H1 (cell line): Measurements from ENCODE around the gene GRM1. TPM values are rescaled to one million over a fixed set of nuclear protein-coding genes. Genes with fewer than 3 reads are reported as not detected.

Experiments
- CTCF ChIA-PET: fragments of 300-600 bp; sonication (Branson Sonifier 250); formaldehyde crosslinking; loops from one replicate; lab custom pipeline; 2021; ENCODE audit not compliant: partially characterized antibody; lab: Charles Lee
- POLR2A ChIA-PET: fragments of 300-600 bp; sonication (Branson Sonifier 250); formaldehyde crosslinking; loops from one replicate; lab custom pipeline; 2021; ENCODE audit warnings: inconsistent platforms; ENCODE audit not compliant: partially characterized antibody; lab: Charles Lee
- DNase-seq, 2 experiments: peaks; one replicate each; pipeline versions ENCODE4 v3.0.0 to v3.0.0-alpha.2; 2010 to 2022; ENCODE audit warnings: low spot score in 2 of 2, low read depth in 1 of 2, mixed read lengths in 1 of 2
- FAIRE-seq: peaks from 2 replicates; lab custom pipeline; 2011; peaks lifted over from hg19 to GRCh38; lab: Jason Lieb, UNC
- H2AFZ ChIP-seq: 2 replicates; pipeline ENCODE4 v1.8.1; 2012; ENCODE audit warnings: low read length, inconsistent platforms
- H2AK5ac ChIP-seq: 2 replicates; pipeline ENCODE4 v1.6.1; 2013; ENCODE audit warnings: low read depth, low read length
- H2BK120ac ChIP-seq: replicated peaks from 2 replicates; pipeline ENCODE3; 2013; ENCODE audit warnings: low read depth, low read length, inconsistent platforms
- H2BK12ac ChIP-seq: 2 replicates; pipeline ENCODE4 v1.6.1; 2013; ENCODE audit warnings: low read depth, low read length
- H2BK15ac ChIP-seq: 2 replicates; pipeline ENCODE4 v1.6.1; 2013; ENCODE audit warnings: low read length
- H2BK20ac ChIP-seq: 2 replicates; pipeline ENCODE4 v1.6.1; 2013; ENCODE audit warnings: low read length
- H2BK5ac ChIP-seq: 2 replicates; pipeline ENCODE4 v1.6.1; 2013; ENCODE audit warnings: low read depth, low read length
- H3K14ac ChIP-seq: 2 replicates; pipeline ENCODE4 v1.6.1; 2013; ENCODE audit warnings: inconsistent platforms; ENCODE audit not compliant: insufficient read length
- H3K18ac ChIP-seq: 2 replicates; pipeline ENCODE4 v1.6.1; 2013; ENCODE audit warnings: low read length; ENCODE audit errors: extremely low read depth
- H3K23ac ChIP-seq: 2 replicates; pipeline ENCODE4 v1.6.1; 2013; ENCODE audit warnings: inconsistent platforms; ENCODE audit not compliant: insufficient read length
- H3K23me2 ChIP-seq: 2 replicates; pipeline ENCODE4 v1.6.1; 2013; ENCODE audit warnings: low read depth, low read length
- H3K27ac ChIP-seq: 2 replicates; pipeline ENCODE4 v1.6.1; 2011; ENCODE audit warnings: low read depth, low read length, inconsistent platforms
- H3K27me3 ChIP-seq, 4 experiments: replicated peaks in 1 of 4; 1 replicate in 1 of 4; 2 replicates in 3 of 4; pipeline versions ENCODE4 v1.6.1 to v1.8.1; 2011 to 2013; ENCODE audit warnings: low read length in 3 of 4, mild to moderate bottlenecking in 3 of 4, inconsistent platforms in 2 of 4, mixed read lengths in 2 of 4, moderate library complexity in 1 of 4; ENCODE audit not compliant: control insufficient read depth in 3 of 4, insufficient read depth in 3 of 4; ENCODE audit errors: extremely low read depth in 1 of 4
- H3K36me3 ChIP-seq, 4 experiments: 2 replicates each; pipeline versions ENCODE4 v1.6.1 to v1.8.1; 2011 to 2013; ENCODE audit warnings: mild to moderate bottlenecking in 4 of 4, low read length in 3 of 4, moderate library complexity in 2 of 4, control low read depth in 1 of 4, inconsistent platforms in 1 of 4; ENCODE audit not compliant: insufficient read depth in 4 of 4, control insufficient read depth in 2 of 4
- H3K4ac ChIP-seq: replicated peaks from 2 replicates; pipeline ENCODE3; 2013; ENCODE audit warnings: low read length, low read depth, mixed read lengths, inconsistent platforms; ENCODE audit not compliant: insufficient read length
- H3K4me1 ChIP-seq, 4 experiments: replicated peaks in 1 of 4; 1 replicate in 1 of 4; 2 replicates in 3 of 4; pipeline versions ENCODE4 v1.6.1 to v1.8.1; 2011 to 2013; ENCODE audit warnings: low read length in 3 of 4, inconsistent platforms in 2 of 4, mixed read lengths in 1 of 4; ENCODE audit not compliant: insufficient read depth in 4 of 4, control insufficient read depth in 3 of 4
- H3K4me2 ChIP-seq, 2 experiments: 2 replicates each; pipeline versions ENCODE4 v1.6.1 to v1.8.1; 2011 to 2013; ENCODE audit warnings: low read depth in 2 of 2, low read length in 2 of 2, control low read depth in 1 of 2, inconsistent platforms in 1 of 2, mild to moderate bottlenecking in 1 of 2; ENCODE audit not compliant: insufficient read depth in 1 of 2
- H3K4me3 ChIP-seq, 4 experiments: fragments of 200-600, 300-600 bp in 1 of 4; sonication (generic), shearing (Covaris generic), sonication (Bioruptor Twin) in 1 of 4; 2 replicates each; pipeline versions ENCODE4 v1.5.1 to v1.8.1; 2011 to 2016; ENCODE audit warnings: low read length in 4 of 4, low read depth in 3 of 4, control low read depth in 2 of 4, inconsistent platforms in 2 of 4, mild to moderate bottlenecking in 2 of 4, mixed read lengths in 1 of 4, moderate library complexity in 1 of 4; ENCODE audit not compliant: insufficient read depth in 2 of 4; ENCODE audit errors: extremely low read depth in 1 of 4
- H3K56ac ChIP-seq: replicated peaks from 2 replicates; pipeline ENCODE3; 2013; ENCODE audit warnings: low read depth, mild to moderate bottlenecking, mixed read lengths, low read length, inconsistent platforms; ENCODE audit not compliant: insufficient read length
- H3K79me1 ChIP-seq: 2 replicates; pipeline ENCODE4 v1.6.1; 2013; ENCODE audit warnings: low read depth, low read length, control low read depth
- H3K79me2 ChIP-seq, 2 experiments: 2 replicates each; pipeline versions ENCODE4 v1.6.1 to v1.8.1; 2012 to 2013; ENCODE audit warnings: low read length in 2 of 2, mild to moderate bottlenecking in 2 of 2, inconsistent platforms in 1 of 2; ENCODE audit not compliant: insufficient read depth in 2 of 2, control insufficient read depth in 1 of 2
- H3K9ac ChIP-seq, 4 experiments: replicated peaks in 1 of 4; 1 replicate in 1 of 4; 2 replicates in 3 of 4; pipeline versions ENCODE4 v1.6.1 to v1.8.1; 2011 to 2013; ENCODE audit warnings: low read depth in 3 of 4, low read length in 3 of 4, control low read depth in 2 of 4, mild to moderate bottlenecking in 2 of 4, moderate library complexity in 2 of 4, inconsistent platforms in 1 of 4; ENCODE audit errors: extremely low read depth in 1 of 4
- H3K9me3 ChIP-seq, 2 experiments: 2 replicates each; pipeline versions ENCODE4 v1.6.1 to v1.8.1; 2012 to 2013; ENCODE audit warnings: mild to moderate bottlenecking in 2 of 2, moderate library complexity in 2 of 2, control low read depth in 1 of 2, inconsistent platforms in 1 of 2, low read depth in 1 of 2, low read length in 1 of 2, mixed read lengths in 1 of 2; ENCODE audit not compliant: insufficient read depth in 2 of 2
- H4K20me1 ChIP-seq, 2 experiments: replicated peaks in 1 of 2; 2 replicates each; pipeline versions ENCODE3 to v1.8.1; 2011 to 2013; ENCODE audit warnings: inconsistent platforms in 2 of 2, low read length in 2 of 2, mild to moderate bottlenecking in 1 of 2; ENCODE audit not compliant: insufficient read depth in 2 of 2, control insufficient read depth in 1 of 2
- H4K5ac ChIP-seq: 2 replicates; pipeline ENCODE4 v1.6.1; 2013; ENCODE audit warnings: low read length, low read depth, mixed read lengths, inconsistent platforms; ENCODE audit not compliant: insufficient read length
- H4K8ac ChIP-seq: 2 replicates; pipeline ENCODE4 v1.8.0; 2013; ENCODE audit warnings: mild to moderate bottlenecking, moderate library complexity, low read length, inconsistent platforms; ENCODE audit not compliant: insufficient read depth; ENCODE audit errors: extremely low read depth
- H4K91ac ChIP-seq: replicated peaks from 2 replicates; pipeline ENCODE3; 2013; ENCODE audit warnings: low read length, mixed read lengths, inconsistent platforms; ENCODE audit not compliant: insufficient read length
- CBX5 ChIP-seq: fragments of 300-800, 300-1000 bp; sonication (generic); IDR thresholded peaks from 2 replicates; pipeline ENCODE4 v1.7.1; 2016; ENCODE audit warnings: antibody characterized with exemption, low read length, low read depth
- WGBS, 2 experiments: shearing (Covaris generic) in 1 of 2; methylation state at CpG; one replicate each; pipeline versions ENCODE4 v1.1.6 to v1.1.7; 2013 to 2015; ENCODE audit warnings: low lambda C conversion rate in 2 of 2, mixed read lengths in 2 of 2, inconsistent platforms in 1 of 2, low coverage in 1 of 2, missing lambda C conversion rate in 1 of 2; ENCODE audit not compliant: insufficient replicate concordance in 2 of 2, insufficient coverage in 1 of 2, insufficient read length in 1 of 2; ENCODE audit errors: extremely low coverage in 1 of 2, missing lambda C conversion rate in 1 of 2; 5-methylcytosine and 5-hydroxymethylcytosine counted together
- polyA plus RNA-seq, 7 experiments: library from polyadenylated mRNA; depleted of rRNA in 3 of 7; stranded (reverse) in 5 of 7; unstranded in 2 of 7; fragments of >200 nt in 5 of 7; fragments of 200-250 nt in 2 of 7; gene quantifications; 1 replicate in 5 of 7; 2 replicates in 1 of 7; 4 replicates in 1 of 7; pipeline versions ENCODE4 v1.2.1 to v1.2.3, GENCODE V29; 2011 to 2013; ENCODE audit warnings: missing spikeins in 2 of 7, mixed read lengths in 2 of 7
- total RNA-seq: library from RNA; stranded (reverse); fragmentation: NEBNext Ultra II Directional; extraction: Animal tissue kit (Norgen Biotek cat#: 25700); gene quantifications from 2 replicates; pipeline ENCODE4 v1.2.1, GENCODE V29; 2021

The GRM1 gene
- total and polyA plus RNA-seq, 2 of the 8 experiments (the other 6 are each of a cell fraction or from before 2014, with no cell fraction given), result 0.15 to 1.3 TPM

GRCh38 chr6:146311079-146311478 lies 282.2 kb downstream of the GRM1 start:
- H3K79me1 ChIP-seq, result no peaks in the 10 kb centered on the region
- no peaks in the 10 kb centered on the region for H3K4me1 ChIP-seq
- H4K5ac ChIP-seq, result no peak overlapping the region
- no peak overlapping the region for H3K56ac ChIP-seq
- no peak overlapping the region for H2BK20ac ChIP-seq
- H3K9ac ChIP-seq, result no peak overlapping the region
- DNase-seq (no peak), FAIRE-seq (no peak)
- H3K23ac ChIP-seq, result no peak overlapping the region
- no peak overlapping the region for H3K18ac ChIP-seq
- no peak overlapping the region for H2BK120ac ChIP-seq
- no peak overlapping the region for H2AK5ac ChIP-seq
- POLR2A ChIA-PET, result no interaction called here
- H4K91ac ChIP-seq, result no peak overlapping the region
- no peak overlapping the region for H2BK5ac ChIP-seq
- H3K9me3 ChIP-seq, result no peaks in the 10 kb centered on the region
- H3K14ac ChIP-seq, result no peak overlapping the region
- no peak overlapping the region for H3K4me2 ChIP-seq
- H3K4ac ChIP-seq, result no peak overlapping the region
- no peak overlapping the region for H4K8ac ChIP-seq
- no peak overlapping the region for H3K27ac ChIP-seq
- H3K4me3 ChIP-seq, result no peak overlapping the region
- no peaks in the 10 kb centered on the region for H3K79me2 ChIP-seq
- no peak overlapping the region for H2BK15ac ChIP-seq
- no peaks in the 10 kb centered on the region for H3K23me2 ChIP-seq
- CTCF ChIA-PET, result no interaction called here
- H4K20me1 ChIP-seq, result no peaks in the 10 kb centered on the region
- H3K27me3 ChIP-seq, result no peaks in the 10 kb centered on the region
- no peaks in the 10 kb centered on the region for H3K36me3 ChIP-seq
- WGBS, 2 experiments, result 100% methylated on average over 2 of the region's 2 CpGs; no CpG with 5 or more reads in 1 of the 2 experiments
- H2BK12ac ChIP-seq, result no peak overlapping the region
- H2AFZ ChIP-seq, result no peak overlapping the region
- no peak for TF ChIP-seq CBX5
